Suppressor macrophage treated with lipopolysaccharide for 1 hour (primary cell): ENCODE results near the gene NES.

Experiments used
- DNase-seq, 3 donors: peaks; one replicate each; pipeline ENCODE4 v3.0.0-alpha.2; 2020 to 2022

Gene NES

GRCh38 chr1:156681196-156681960 is 4.2 kb upstream of the NES start:
- no peak for DNase-seq

- no peak for DNase-seq
Measured at GRCh38 chr1:156680056-156680455, 2.8 kb upstream of the NES start.

GRCh38 chr1:156677616-156678596 is 699 bp upstream of the NES start:
- DNase-seq = peak; percentile 68 to 84 (median 80)

GRCh38 chr1:156676114-156676819 is 940 bp downstream of the NES start:
- DNase-seq = no peak

- no peak for DNase-seq
Measured at GRCh38 chr1:156675210-156676113, 1.7 kb downstream of the NES start.

GRCh38 chr1:156673387-156674121 is 3.7 kb downstream of the NES start:
- DNase-seq = peak; percentile 43 to 56 (median 44)

- no peak for DNase-seq
Measured at GRCh38 chr1:156671804-156672203, 5.4 kb downstream of the NES start.

- no peak for DNase-seq
Measured at GRCh38 chr1:156670791-156671190, 6.4 kb downstream of the NES start.

- no peak for DNase-seq
Measured at GRCh38 chr1:156670359-156670758, 6.8 kb downstream of the NES start.

- DNase-seq = no peak
Measured at GRCh38 chr1:156669794-156670193, 7.4 kb downstream of the NES start.

- no peak for DNase-seq
Measured at GRCh38 chr1:156668801-156669637, 8.2 kb downstream of the NES start.

- DNase-seq = no peak
Measured at GRCh38 chr1:156667968-156668709, 9.1 kb downstream of the NES start.

- DNase-seq = no peak
Measured at GRCh38 chr1:156667610-156667967, 9.6 kb downstream of the NES start.

- DNase-seq = no peak
Measured at GRCh38 chr1:156666862-156667609, 10.2 kb downstream of the NES start.

GRCh38 chr1:156665539-156665938 is 11.7 kb downstream of the NES start:
- no peak for DNase-seq

GRCh38 chr1:156664767-156665411 is 12.3 kb downstream of the NES start:
- peak; percentile 45 to 71 (median 58) for DNase-seq

- DNase-seq = no peak
Measured at GRCh38 chr1:156664046-156664766, 13.0 kb downstream of the NES start.

- no peak for DNase-seq
Measured at GRCh38 chr1:156663178-156663577, 14.0 kb downstream of the NES start.
